GM18499 (cell line): ENCODE measurements around the gene RAB27A.

ENCODE experiments used
- ATAC-seq: cut with Tn5 transposase; IDR thresholded peaks from one replicate; pipeline ENCODE4 v1.9.1; 2021; ENCODE audit warnings: moderate number of reproducible peaks; ENCODE audit not compliant: insufficient read depth, unreplicated experiment

RAB27A gene

GRCh38 chr15:55230953-55231352, 58.7 kb downstream of the RAB27A start:
- no peak for ATAC-seq

- no peak for ATAC-seq
These were observed 59.5 kb downstream of the RAB27A start for GRCh38 chr15:55230051-55230670.

- no peak for ATAC-seq
These were observed 63.5 kb downstream of the RAB27A start for GRCh38 chr15:55226127-55226526.

GRCh38 chr15:55224892-55225291, 64.7 kb downstream of the RAB27A start:
- no peak for ATAC-seq

- ATAC-seq = peak; percentile 48
These were observed 67.0 kb downstream of the RAB27A start for GRCh38 chr15:55222588-55222987.

GRCh38 chr15:55221090-55222011, 68.3 kb downstream of the RAB27A start:
- peak; percentile 33 for ATAC-seq

- ATAC-seq = no peak
These were observed 69.0 kb downstream of the RAB27A start for GRCh38 chr15:55220606-55221005.

- ATAC-seq = no peak
These were observed 71.6 kb downstream of the RAB27A start for GRCh38 chr15:55218056-55218455.

- no peak for ATAC-seq
These were observed 85.1 kb downstream of the RAB27A start for GRCh38 chr15:55204464-55204863.

- no peak for ATAC-seq
These were observed 87.4 kb downstream of the RAB27A start for GRCh38 chr15:55202206-55202605.

GRCh38 chr15:55198706-55199105, 90.9 kb downstream of the RAB27A start:
- ATAC-seq = no peak

GRCh38 chr15:55197719-55198118, 91.9 kb downstream of the RAB27A start:
- no peak for ATAC-seq

GRCh38 chr15:55197362-55197705, 92.3 kb downstream of the RAB27A start:
- ATAC-seq = peak; percentile 4

- ATAC-seq = peak; percentile 91
These were observed 92.9 kb downstream of the RAB27A start, which contains the start of gene RSL24D1 for GRCh38 chr15:55196458-55197361. Gene RSL24D1 (minus strand): TSS chr15:55196941. CDS start chr15:55196890, 51 bp downstream.

GRCh38 chr15:55195996-55196395, 93.6 kb downstream of the RAB27A start:
- no peak for ATAC-seq

GRCh38 chr15:55194256-55194655, 95.4 kb downstream of the RAB27A start:
- ATAC-seq = no peak

GRCh38 chr15:55186331-55186730, 103.3 kb downstream of the RAB27A start:
- no peak for ATAC-seq

GRCh38 chr15:55183679-55184078, 105.9 kb downstream of the RAB27A start:
- ATAC-seq = no peak

GRCh38 chr15:55179141-55179540, 110.5 kb downstream of the RAB27A start:
- no peak for ATAC-seq

- no peak for ATAC-seq
These were observed 119.3 kb downstream of the RAB27A start for GRCh38 chr15:55170361-55170760.
